Activated CD8-positive, alpha-beta T cell treated with anti-CD3 and anti-CD28 coated beads for 36 hours (primary cell): ENCODE results near the gene ATP6V1B1. TPM values are rescaled to one million over a fixed set of nuclear protein-coding genes. Genes with fewer than 3 reads are reported as not detected.

Experiments used
- ATAC-seq: fragments of 200-7000 bp; cut with Tn5 transposase; one replicate; pipeline ENCODE4 v1.10.0; 2021; ENCODE audit warnings: mild to moderate bottlenecking, moderate library complexity
- CTCF ChIA-PET: fragments of 350-600 bp; sonication (Branson Sonifier 250); formaldehyde crosslinking; loops from one replicate; lab custom pipeline; 2021; ENCODE audit warnings: antibody characterized with exemption; lab: Charles Lee
- POLR2A ChIA-PET: fragments of 350-600 bp; sonication (Branson Sonifier 250); formaldehyde crosslinking; loops from one replicate; lab custom pipeline; 2021; ENCODE audit warnings: antibody characterized with exemption; lab: Charles Lee
- DNase-seq: peaks from one replicate; pipeline ENCODE4 v3.0.0-alpha.2; 2020
- H3K27ac Mint-ChIP-seq: one replicate; pipeline ENCODE4 v1.8.0; 2021; ENCODE audit warnings: mild to moderate bottlenecking, mixed read lengths
- H3K27me3 Mint-ChIP-seq: one replicate; pipeline ENCODE4 v1.8.0; 2021; ENCODE audit warnings: mixed read lengths
- H3K36me3 Mint-ChIP-seq: one replicate; pipeline ENCODE4 v1.8.0; 2021; ENCODE audit warnings: low read depth, mixed read lengths
- H3K4me1 Mint-ChIP-seq: one replicate; pipeline ENCODE4 v1.8.0; 2021; ENCODE audit warnings: low read depth, mixed read lengths
- H3K4me3 Mint-ChIP-seq: one replicate; pipeline ENCODE4 v1.8.0; 2021; ENCODE audit warnings: mild to moderate bottlenecking, moderate library complexity, mixed read lengths
- H3K9me3 Mint-ChIP-seq: one replicate; pipeline ENCODE4 v1.8.0; 2021; ENCODE audit warnings: mixed read lengths
- CTCF ChIP-seq: fragments of 200-600 bp; IDR thresholded peaks from one replicate; pipeline ENCODE4 v1.8.0; 2022; ENCODE audit warnings: antibody characterized with exemption, mild to moderate bottlenecking
- intact Hi-C: fragments of 100-400 bp; cut with micrococcal nuclease; formaldehyde crosslinking; loops from one replicate; pipeline ENCODE4 v1.10.0; 2022
- total RNA-seq, 2 experiments: library from RNA; stranded (reverse); gene quantifications; one replicate each; pipeline ENCODE4 v1.2.3, GENCODE V29; 2021

The ATP6V1B1 gene
- total RNA-seq, 2 experiments from 2014 or later = not detected

GRCh38 chr2:70991742-70992141, 56.0 kb downstream of the ATP6V1B1 start:
- Mint-ChIP-seq H3K4me1 (peaks cover 25% of the 10 kb centered on the region), H3K9me3 (no peaks in the 10 kb centered on the region), H3K27ac (peak overlapping the region; percentile 55), H3K36me3 (peaks cover 28% of the 10 kb centered on the region), H3K27me3 (no peaks in the 10 kb centered on the region), H3K4me3 (no peak overlapping the region)
- no peak for TF ChIP-seq CTCF
- ATAC-seq (no peak), DNase-seq (no peak)
- intact Hi-C loops = no loop called here
- ChIA-PET CTCF (interaction anchor here (1.9 to 3.8 kb wide), 2 partner anchors 26 to 43 kb away, joined by 6 to 22 read pairs; no protein-coding TSS in a partner anchor), POLR2A (no interaction called here)

GRCh38 chr2:70992945-70993853, 57.5 kb downstream of the ATP6V1B1 start:
- POLR2A ChIA-PET = interaction anchor here (1.9 kb wide), 1 partner anchor 8 kb away, joined by 5 read pairs; no protein-coding TSS in a partner anchor
- Mint-ChIP-seq H3K27ac (peak overlapping the region; percentile 92), H3K4me3 (peak overlapping the region; percentile 99), H3K27me3 (no peaks in the 10 kb centered on the region), H3K4me1 (peaks cover 25% of the 10 kb centered on the region), H3K36me3 (peaks cover 26% of the 10 kb centered on the region), H3K9me3 (no peaks in the 10 kb centered on the region)
- ATAC-seq = no peak
- CTCF ChIA-PET = interaction anchor here (0.9 to 3.8 kb wide), 6 partner anchors 7 to 45 kb away, joined by 3 to 22 read pairs (median 6); no protein-coding TSS in a partner anchor
- TF ChIP-seq CTCF = no peak
- no peak for DNase-seq
- intact Hi-C loops = no loop called here

GRCh38 chr2:70994009-70994698, 58.5 kb downstream of the ATP6V1B1 start:
- H3K27me3 Mint-ChIP-seq = no peaks in the 10 kb centered on the region
- peaks cover 17% of the 10 kb centered on the region for H3K36me3 Mint-ChIP-seq
- DNase-seq (peak; percentile 69), ATAC-seq (peak; percentile 18)
- intact Hi-C loops = loop anchor here (2.0 kb wide), 1 partner anchor 29 kb away; no protein-coding TSS in a partner anchor
- H3K4me3 Mint-ChIP-seq = peak overlapping the region; percentile 99
- POLR2A ChIA-PET = interaction anchor here (1.2 to 1.9 kb wide), 2 partner anchors 9 to 11 kb away, joined by 4 to 5 read pairs; no protein-coding TSS in a partner anchor
- H3K4me1 Mint-ChIP-seq = peaks cover 25% of the 10 kb centered on the region
- TF ChIP-seq CTCF = no peak
- H3K9me3 Mint-ChIP-seq = no peaks in the 10 kb centered on the region
- H3K27ac Mint-ChIP-seq = peak overlapping the region; percentile 92
- CTCF ChIA-PET = interaction anchor here (0.9 to 3.8 kb wide), 4 partner anchors 8 to 29 kb away, joined by 3 to 22 read pairs (median 5); no protein-coding TSS in a partner anchor

GRCh38 chr2:70994699-70995425, 59.2 kb downstream of the ATP6V1B1 start, which contains the start of gene TEX261:
Gene TEX261, minus strand, starts transcription at chr2:70994873. Its CDS starts 116 bp downstream, at chr2:70994757.
- H3K9me3 Mint-ChIP-seq = no peaks in the 10 kb centered on the region
- peak; percentile 59 for TF ChIP-seq CTCF
- DNase-seq (peak; percentile 90), ATAC-seq (peak; percentile 98)
- H3K27me3 Mint-ChIP-seq = no peaks in the 10 kb centered on the region
- H3K27ac Mint-ChIP-seq = peak within 1 kb of the TSS; percentile 92
- ChIA-PET POLR2A (interaction anchor here (0.7 to 1.9 kb wide), 3 partner anchors 10 to 1530 kb away, joined by 3 to 5 read pairs (median 4); no protein-coding TSS in a partner anchor), CTCF (interaction anchor here (1.1 kb wide), 1 partner anchor 8 kb away, joined by 3 read pairs; no protein-coding TSS in a partner anchor)
- peaks cover 29% of the 10 kb centered on the region for H3K4me1 Mint-ChIP-seq
- intact Hi-C loops = loop anchor here (2.0 kb wide), 1 partner anchor 30 kb away; no protein-coding TSS in a partner anchor
- peak within 1 kb of the TSS; percentile 99 for H3K4me3 Mint-ChIP-seq
- peaks cover 14% of the 10 kb centered on the region for H3K36me3 Mint-ChIP-seq
